Central memory CD8-positive, alpha-beta T cell (primary cell): ENCODE data around the gene MAGI1.
"Not testable (repeated sequence)": the region's sequence is repeated elsewhere in the genome, so short reads cannot be mapped to it uniquely, and the experiment has no call there.

Experiments
- ATAC-seq: fragments of 150-1000 bp; cut with Tn5 transposase; replicated peaks from 2 replicates; pipeline ENCODE4 v1.10.0; 2022; ENCODE audit warnings: mild to moderate bottlenecking, moderate FRiP score, moderate number of reproducible peaks; ENCODE audit not compliant: poor library complexity, severe bottlenecking; ENCODE audit errors: extremely low read depth
- DNase-seq, 2 donors: peaks; one replicate each; pipeline ENCODE4 v3.0.0; 2021; ENCODE audit warnings: low spot score in 2 of 2
- H3K27ac Mint-ChIP-seq: one replicate; pipeline ENCODE4 v1.8.0; 2022; ENCODE audit warnings: low read depth, mild to moderate bottlenecking, moderate library complexity, mixed read lengths
- H3K27me3 Mint-ChIP-seq: one replicate; pipeline ENCODE4 v1.8.0; 2022; ENCODE audit warnings: mixed read lengths
- H3K36me3 Mint-ChIP-seq: one replicate; pipeline ENCODE4 v1.8.0; 2022; ENCODE audit warnings: mild to moderate bottlenecking, moderate library complexity, mixed read lengths; ENCODE audit not compliant: insufficient read depth
- H3K4me1 Mint-ChIP-seq: one replicate; pipeline ENCODE4 v1.8.0; 2022; ENCODE audit warnings: mixed read lengths
- H3K4me3 Mint-ChIP-seq: one replicate; pipeline ENCODE4 v1.8.0; 2022; ENCODE audit warnings: mild to moderate bottlenecking, moderate library complexity, mixed read lengths
- H3K9me3 Mint-ChIP-seq: one replicate; pipeline ENCODE4 v1.8.0; 2022; ENCODE audit warnings: mixed read lengths

MAGI1 gene

DNA sequence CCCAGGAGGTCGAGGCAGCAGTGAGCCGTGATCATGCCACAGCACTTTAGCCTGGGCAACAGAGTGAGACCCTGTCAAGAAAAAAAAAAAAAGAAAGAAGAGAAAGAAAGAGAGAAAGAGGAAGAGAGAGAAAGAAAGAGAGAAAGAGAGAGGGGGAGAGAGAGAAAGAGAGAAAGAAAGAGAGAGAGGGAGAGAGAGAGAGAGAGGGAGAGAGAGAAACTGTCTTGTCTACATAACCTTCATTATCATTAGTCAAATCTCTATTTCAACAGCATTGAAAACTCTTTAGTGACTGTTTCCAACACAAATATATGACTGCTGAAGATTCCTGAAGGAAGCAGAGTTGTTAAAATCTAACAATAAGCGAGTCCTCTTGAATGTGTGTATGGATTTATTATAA lies 304.3 kb downstream of the MAGI1 start:
- no peaks in the 10 kb centered on the region for H3K9me3 Mint-ChIP-seq
- no peak overlapping the region for H3K4me3 Mint-ChIP-seq
- peaks cover 3% of the 10 kb centered on the region for H3K36me3 Mint-ChIP-seq
- no peaks in the 10 kb centered on the region for H3K4me1 Mint-ChIP-seq
- H3K27me3 Mint-ChIP-seq, result peaks cover 9% of the 10 kb centered on the region
- DNase-seq, result no peak
- peak overlapping the region; percentile 75 for H3K27ac Mint-ChIP-seq
- no peak for ATAC-seq

DNA sequence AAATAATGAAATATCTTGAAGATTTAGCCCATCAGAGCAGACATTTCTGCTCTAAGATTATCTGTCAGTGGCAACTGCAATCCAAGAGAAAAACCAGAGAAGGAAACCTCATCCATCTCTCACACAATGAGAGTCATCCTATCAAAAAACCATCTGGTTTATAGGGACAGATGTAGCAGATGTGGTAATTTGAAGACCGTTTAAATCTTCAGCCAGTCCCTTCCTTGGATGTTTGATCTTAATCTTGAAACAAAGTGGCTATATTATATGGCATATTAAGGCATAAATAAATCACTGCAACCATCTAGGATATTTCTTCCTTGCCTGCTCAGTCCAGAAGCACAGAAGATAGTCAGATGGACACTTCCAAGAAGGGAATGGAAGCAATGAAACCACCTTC lies 305.3 kb downstream of the MAGI1 start:
- no peak for DNase-seq
- peaks cover 3% of the 10 kb centered on the region for H3K36me3 Mint-ChIP-seq

DNA sequence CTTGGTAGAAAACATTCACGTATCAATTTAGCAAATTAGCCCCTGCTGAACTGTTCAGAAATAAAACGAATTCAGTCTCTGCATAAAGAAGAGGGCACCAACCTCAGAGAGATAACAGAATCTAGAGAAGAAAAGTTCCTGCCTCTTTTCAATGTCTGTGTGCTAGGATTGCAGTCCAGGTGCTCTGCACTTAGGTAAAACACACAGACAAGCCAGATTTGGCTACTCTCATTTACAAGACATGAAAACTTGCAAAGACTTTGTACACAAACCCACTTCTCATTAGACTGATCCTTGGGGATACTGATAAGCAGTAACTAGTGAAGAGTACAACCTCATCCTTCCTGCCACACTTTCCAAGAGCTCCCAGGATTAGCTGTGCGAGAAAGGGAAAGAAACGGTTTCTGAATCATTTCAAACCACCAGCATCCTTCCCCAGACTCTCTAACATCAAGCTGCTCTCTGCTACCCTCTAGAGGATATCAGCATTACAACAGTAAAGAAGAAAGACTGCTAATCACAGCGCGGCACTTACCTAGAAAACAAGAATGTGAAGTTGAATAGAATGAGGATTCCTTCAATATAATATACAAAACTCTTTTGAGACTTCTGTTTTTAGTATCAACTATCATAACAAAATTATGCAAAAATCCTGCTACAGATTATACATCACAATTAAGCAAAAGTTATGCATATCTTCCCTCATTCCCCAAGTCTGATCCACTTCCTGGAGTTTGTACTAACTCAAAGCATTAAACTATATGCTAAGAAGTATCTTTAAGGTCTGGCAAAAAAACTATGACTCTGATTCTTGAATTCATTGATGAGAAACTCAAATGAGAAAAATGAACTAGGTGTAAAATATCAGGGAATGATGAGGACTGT lies 306.4 kb downstream of the MAGI1 start:
- Mint-ChIP-seq H3K27me3 (peaks cover 9% of the 10 kb centered on the region), H3K4me3 (no peak overlapping the region), H3K36me3 (peaks cover 3% of the 10 kb centered on the region), H3K4me1 (no peaks in the 10 kb centered on the region), H3K27ac (no peak overlapping the region), H3K9me3 (no peaks in the 10 kb centered on the region)
- no peak for DNase-seq
- no peak for ATAC-seq

More for the DNA sequence above, 305.3 kb downstream of the MAGI1 start:
- no peak for ATAC-seq
- Mint-ChIP-seq H3K4me1 (no peaks in the 10 kb centered on the region), H3K4me3 (no peak overlapping the region), H3K9me3 (no peaks in the 10 kb centered on the region), H3K27ac (no peak overlapping the region), H3K27me3 (peaks cover 9% of the 10 kb centered on the region)

DNA sequence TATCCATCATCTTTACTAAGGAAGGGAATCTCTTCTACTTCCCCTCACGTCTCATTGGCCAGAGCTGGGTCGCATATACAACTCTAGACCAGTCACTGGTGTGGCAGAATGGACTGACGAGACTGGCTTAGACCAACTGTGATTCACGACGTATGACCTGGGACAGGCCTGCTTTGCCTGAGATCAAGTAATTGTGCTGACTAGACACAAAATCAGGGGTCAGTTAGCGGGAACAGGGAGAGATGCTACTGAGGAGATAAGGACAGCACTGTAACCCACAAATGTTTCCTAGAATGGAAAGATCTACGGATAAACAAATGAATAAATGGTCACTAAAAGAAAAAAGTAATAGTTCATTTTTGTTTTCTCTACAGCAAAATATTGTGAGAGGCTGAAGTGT lies 308.3 kb downstream of the MAGI1 start:
- no peak overlapping the region for H3K27ac Mint-ChIP-seq
- H3K4me1 Mint-ChIP-seq, result no peaks in the 10 kb centered on the region
- DNase-seq, result no peak
- H3K36me3 Mint-ChIP-seq, result peaks cover 3% of the 10 kb centered on the region
- H3K9me3 Mint-ChIP-seq, result no peaks in the 10 kb centered on the region
- H3K27me3 Mint-ChIP-seq, result peaks cover 9% of the 10 kb centered on the region
- ATAC-seq, result no peak
- H3K4me3 Mint-ChIP-seq, result no peak overlapping the region

DNA sequence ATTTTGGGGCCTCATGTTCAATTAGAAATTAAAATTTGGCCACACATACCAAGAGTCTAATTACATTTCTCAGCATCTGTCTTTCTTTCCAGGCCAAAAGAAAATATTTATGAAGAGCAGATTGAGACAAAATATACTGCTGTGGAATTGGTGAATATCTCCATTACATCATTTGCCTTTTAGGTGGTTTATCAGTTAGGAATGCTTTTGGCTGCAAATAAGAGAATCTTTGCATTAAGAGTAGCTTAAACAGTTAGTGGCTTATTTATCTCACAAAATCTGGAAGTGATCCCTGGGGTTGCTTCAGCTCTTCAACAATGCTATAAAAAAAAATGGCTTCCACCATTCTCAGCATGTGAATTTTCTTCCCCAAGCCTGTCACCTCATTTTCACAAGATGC lies 308.7 kb downstream of the MAGI1 start:
- ATAC-seq, result no peak

DNA sequence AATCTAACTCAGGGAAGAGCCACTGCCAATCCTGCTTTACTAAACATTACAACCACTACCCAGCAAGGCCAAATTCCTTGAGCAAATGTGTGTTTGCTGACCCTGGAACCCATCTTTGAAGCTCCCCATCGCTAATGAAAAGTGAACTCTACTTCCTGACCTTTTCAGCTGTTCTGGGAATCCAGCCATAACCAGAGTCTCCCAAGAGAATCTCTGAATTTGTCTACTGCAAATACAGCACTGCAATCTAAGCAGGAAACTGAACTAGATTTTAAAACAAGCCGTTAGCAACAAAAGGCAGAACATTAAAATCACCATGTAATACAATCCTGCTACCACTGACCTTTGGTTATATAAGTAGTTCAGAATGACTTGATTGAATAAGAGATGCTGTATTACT lies 309.2 kb downstream of the MAGI1 start:
- Mint-ChIP-seq H3K4me1 (no peaks in the 10 kb centered on the region), H3K36me3 (peaks cover 3% of the 10 kb centered on the region), H3K27ac (no peak overlapping the region), H3K27me3 (peaks cover 7% of the 10 kb centered on the region), H3K4me3 (no peak overlapping the region), H3K9me3 (no peaks in the 10 kb centered on the region)
- ATAC-seq (no peak), DNase-seq (no peak)

More for the DNA sequence above, 308.7 kb downstream of the MAGI1 start:
- Mint-ChIP-seq H3K4me1 (no peaks in the 10 kb centered on the region), H3K4me3 (no peak overlapping the region), H3K9me3 (no peaks in the 10 kb centered on the region), H3K27me3 (peaks cover 9% of the 10 kb centered on the region), H3K36me3 (peaks cover 3% of the 10 kb centered on the region), H3K27ac (no peak overlapping the region)
- DNase-seq, result no peak

DNA sequence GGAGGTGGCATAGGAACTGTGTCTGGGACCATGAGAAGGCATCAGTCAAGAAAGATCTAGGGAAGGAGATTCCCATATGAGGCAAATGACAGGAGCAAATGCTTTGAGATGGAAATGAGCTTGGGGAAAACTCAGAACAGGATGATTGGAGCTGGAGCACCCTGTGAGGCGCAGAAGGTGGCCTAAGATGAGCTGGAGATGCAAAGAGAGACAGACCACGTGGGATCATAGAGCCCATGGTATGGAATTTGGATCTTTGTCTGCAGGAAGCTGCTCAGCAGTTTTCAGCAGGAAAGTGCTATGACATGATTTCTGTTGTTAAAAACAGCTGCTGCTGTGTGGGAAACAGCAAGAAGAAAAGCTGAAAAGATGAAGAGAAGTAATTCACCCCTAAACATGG lies 310.6 kb downstream of the MAGI1 start:
- no peak for ATAC-seq
- no peaks in the 10 kb centered on the region for H3K9me3 Mint-ChIP-seq
- H3K4me1 Mint-ChIP-seq, result no peaks in the 10 kb centered on the region
- no peak overlapping the region for H3K4me3 Mint-ChIP-seq
- H3K27ac Mint-ChIP-seq, result no peak overlapping the region
- H3K27me3 Mint-ChIP-seq, result no peaks in the 10 kb centered on the region
- H3K36me3 Mint-ChIP-seq, result no peaks in the 10 kb centered on the region
- no peak for DNase-seq

DNA sequence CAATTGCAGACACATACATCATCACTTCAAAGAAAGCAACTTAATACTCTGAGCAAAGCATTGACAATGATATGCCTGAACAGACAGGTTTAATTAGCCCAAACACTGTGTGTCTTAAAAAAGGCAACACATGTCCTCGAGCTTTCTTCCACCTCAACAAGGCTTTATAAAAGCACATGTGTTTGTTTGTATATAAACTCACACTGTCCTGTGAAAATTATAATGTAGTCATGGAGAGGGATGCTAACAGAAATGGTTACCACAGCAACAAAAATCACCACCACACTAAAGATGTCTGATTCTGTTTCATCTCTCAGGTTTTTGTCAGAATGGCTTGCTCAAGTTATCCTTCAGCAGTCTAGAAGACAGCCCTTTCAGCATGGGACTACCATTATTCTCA lies 314.7 kb downstream of the MAGI1 start:
- Mint-ChIP-seq H3K27me3 (no peaks in the 10 kb centered on the region), H3K27ac (no peak overlapping the region), H3K4me1 (no peaks in the 10 kb centered on the region), H3K9me3 (no peaks in the 10 kb centered on the region), H3K4me3 (no peak overlapping the region), H3K36me3 (no peaks in the 10 kb centered on the region)
- DNase-seq (no peak), ATAC-seq (no peak)

DNA sequence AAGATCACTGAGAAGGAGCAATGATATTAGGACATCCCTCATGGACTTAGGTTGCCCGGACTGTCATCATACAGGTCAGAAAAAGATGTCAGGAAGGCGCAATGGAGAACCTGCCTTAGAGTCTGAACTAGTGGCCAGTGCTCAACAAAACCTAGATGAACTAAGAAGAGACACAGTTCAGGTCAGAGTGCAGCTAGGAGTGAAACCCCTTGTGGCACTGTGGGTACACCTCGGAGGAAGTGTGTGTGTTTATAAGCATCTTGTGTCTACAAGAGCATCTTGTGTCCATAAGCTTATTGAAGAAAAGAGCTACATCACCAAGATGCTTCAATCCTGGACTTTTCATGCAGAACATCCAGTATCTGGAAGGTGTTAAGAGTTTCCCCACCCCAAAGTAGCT lies 315.7 kb downstream of the MAGI1 start:
- H3K4me1 Mint-ChIP-seq, result no peaks in the 10 kb centered on the region
- H3K27me3 Mint-ChIP-seq, result no peaks in the 10 kb centered on the region
- H3K36me3 Mint-ChIP-seq, result no peaks in the 10 kb centered on the region
- H3K4me3 Mint-ChIP-seq, result no peak overlapping the region
- DNase-seq (no peak), ATAC-seq (no peak)
- no peak overlapping the region for H3K27ac Mint-ChIP-seq
- peaks cover 5% of the 10 kb centered on the region for H3K9me3 Mint-ChIP-seq

DNA sequence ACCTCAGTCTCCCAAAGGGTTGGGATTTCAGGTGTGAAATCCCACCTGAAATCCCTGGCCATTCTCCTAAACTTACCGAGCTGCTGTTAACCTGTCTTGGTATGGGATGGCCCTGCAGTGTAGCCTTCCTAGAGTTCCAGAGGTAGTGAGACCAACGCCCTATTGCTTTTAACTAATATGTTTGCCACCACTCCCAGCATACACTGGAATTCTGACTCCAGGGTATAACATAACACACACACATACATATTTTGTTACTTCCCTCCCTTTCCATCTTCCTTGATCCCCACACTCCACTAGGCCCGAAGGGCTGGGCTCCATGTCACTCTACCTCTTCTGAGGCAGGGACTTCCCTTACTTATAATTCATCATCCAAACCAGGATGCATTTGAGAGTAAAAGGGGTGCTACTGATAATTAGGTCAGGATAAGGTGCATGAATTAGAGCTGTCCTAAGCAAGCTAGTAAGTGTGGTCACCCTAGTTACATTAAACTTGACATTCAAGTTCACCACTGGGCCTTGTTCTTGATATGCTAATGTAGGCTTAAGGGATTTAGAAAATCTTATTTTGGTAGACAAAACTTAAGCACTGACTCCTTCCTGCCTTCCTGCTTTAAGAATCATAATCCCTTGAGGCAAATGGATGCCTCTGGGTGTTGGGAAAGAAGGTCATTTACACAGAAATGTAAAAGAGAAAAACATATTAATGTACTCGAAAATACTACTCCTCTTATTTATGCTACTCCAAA lies 317.6 kb downstream of the MAGI1 start:
- H3K9me3 Mint-ChIP-seq, result peaks cover 5% of the 10 kb centered on the region
- H3K27ac Mint-ChIP-seq, result no peak overlapping the region
- ATAC-seq (no peak), DNase-seq (no peak)
- no peaks in the 10 kb centered on the region for H3K27me3 Mint-ChIP-seq
- H3K4me3 Mint-ChIP-seq, result no peak overlapping the region
- H3K36me3 Mint-ChIP-seq, result no peaks in the 10 kb centered on the region
- no peaks in the 10 kb centered on the region for H3K4me1 Mint-ChIP-seq

DNA sequence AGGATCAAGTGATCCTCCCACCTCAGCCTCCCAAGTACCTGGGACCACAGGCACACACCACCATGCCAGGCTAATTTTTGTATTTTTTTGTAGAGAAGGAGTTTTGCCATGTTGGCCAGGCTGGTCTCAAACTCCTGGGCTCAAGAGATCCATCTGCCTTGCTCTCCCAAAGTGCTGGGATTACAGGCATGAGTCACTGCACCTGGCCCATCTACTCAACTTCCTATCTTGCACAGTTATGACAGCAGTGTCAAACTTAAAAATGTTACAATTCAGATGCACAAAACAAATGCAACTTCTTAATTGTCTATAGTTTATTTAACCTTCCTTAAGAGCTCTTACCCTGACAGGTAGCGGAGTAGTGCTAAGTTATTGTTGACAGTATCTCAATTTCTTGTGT lies 319.1 kb downstream of the MAGI1 start:
- not testable (repeated sequence) for H3K4me1 Mint-ChIP-seq, H3K27me3 Mint-ChIP-seq, H3K9me3 Mint-ChIP-seq, ATAC-seq, H3K36me3 Mint-ChIP-seq, H3K27ac Mint-ChIP-seq, DNase-seq, H3K4me3 Mint-ChIP-seq

DNA sequence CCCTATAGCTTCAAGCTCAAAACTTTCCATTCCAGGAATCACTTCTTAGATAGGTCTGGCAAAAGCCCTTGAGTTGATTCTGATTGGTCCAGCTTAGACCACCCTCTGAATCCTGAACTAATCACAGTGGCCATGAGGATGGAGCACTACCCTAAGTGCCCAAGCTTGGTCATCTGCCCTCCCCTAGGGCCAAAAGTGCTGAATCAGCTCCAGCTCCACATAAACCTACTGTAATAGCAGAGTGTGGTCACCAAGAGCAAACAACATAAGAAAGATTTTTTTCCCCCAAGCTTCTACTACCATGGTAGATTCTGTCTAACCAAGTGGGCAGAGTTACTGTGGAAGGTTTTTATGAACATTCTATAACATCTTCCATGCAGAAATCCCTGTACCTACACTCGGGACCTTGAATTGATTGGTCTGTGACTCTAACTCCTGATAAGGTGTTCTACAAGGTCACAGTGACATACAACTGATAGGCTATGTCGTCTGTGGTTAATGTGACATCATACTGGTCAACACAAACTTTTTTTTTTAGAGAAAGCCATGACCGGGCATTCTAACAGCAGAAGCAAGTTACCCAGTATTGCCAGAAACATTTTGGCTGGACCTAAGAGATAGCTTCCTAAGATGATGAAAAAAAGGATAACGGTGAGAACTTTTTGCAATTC lies 320.9 kb downstream of the MAGI1 start:
- Mint-ChIP-seq H3K36me3 (no peaks in the 10 kb centered on the region), H3K4me1 (no peaks in the 10 kb centered on the region), H3K27ac (no peak overlapping the region), H3K9me3 (peaks cover 5% of the 10 kb centered on the region), H3K4me3 (no peak overlapping the region), H3K27me3 (no peaks in the 10 kb centered on the region)
- ATAC-seq (no peak), DNase-seq (no peak)
